A549 (cell line): ENCODE measurements around the gene VPS50.

Experiments used
- CBX8 ChIP-seq: fragments of 200-600 bp; sonication (generic); IDR thresholded peaks from 2 replicates; pipeline ENCODE4 v1.6.1; 2016
- CTCF ChIP-seq: fragments of >200 bp; sonication (Bioruptor Twin); formaldehyde crosslinking; IDR thresholded peaks from 3 replicates; pipeline ENCODE4 v1.5.1; 2016
- E2F6 ChIP-seq: IDR thresholded peaks from 2 replicates; pipeline ENCODE4 v1.6.1; 2012; ENCODE audit warnings: low read depth, borderline replicate concordance
- ESRRA ChIP-seq: fragments of 150-350 bp; IDR thresholded peaks from 2 replicates; pipeline ENCODE4 v1.6.1; 2014; ENCODE audit warnings: mild to moderate bottlenecking, low read length, borderline replicate concordance
- KDM5A ChIP-seq: fragments of 200-600 bp; sonication (generic); IDR thresholded peaks from 2 replicates; pipeline ENCODE4 v1.6.1; 2016; ENCODE audit warnings: antibody characterized with exemption, mild to moderate bottlenecking
- POLR2A ChIP-seq: IDR thresholded peaks from 2 replicates; pipeline ENCODE4 v1.6.1; 2012; ENCODE audit warnings: mild to moderate bottlenecking, low read length

GRCh38 chr7:93231259-93231658, 907 bp upstream of the VPS50 start:
- TF ChIP-seq CBX8 (no peak), CTCF (no peak), KDM5A (no peak), ESRRA (no peak), E2F6 (no peak), POLR2A (no peak)
